GM23338 (cell line): ENCODE data around the gene HPD. TPM values are rescaled to one million over a fixed set of nuclear protein-coding genes. Genes with fewer than 3 reads are reported as not detected.

Experiments
- ATAC-seq: fragments of 200-7000 bp; cut with Tn5 transposase; 3 replicates; pipeline ENCODE4 v1.9.1; 2020
- DNase-seq: peaks from one replicate; pipeline ENCODE4 v3.0.0-alpha.2; 2015; ENCODE audit warnings: low spot score
- H2AFZ ChIP-seq: fragments of 200-600 bp; sonication (generic); 2 replicates; pipeline ENCODE4 v1.8.0; 2016; ENCODE audit warnings: antibody characterized with exemption, mild to moderate bottlenecking, moderate library complexity
- H3F3A ChIP-seq: fragments of 200-600 bp; sonication (generic); replicated peaks from 2 replicates; pipeline ENCODE4 v1.8.0; 2017; ENCODE audit warnings: antibody characterized with exemption, mixed run types, low read depth
- H3K27ac ChIP-seq: fragments of 200-600 bp; sonication (generic); 2 replicates; pipeline ENCODE4 v1.6.1; 2016; ENCODE audit warnings: low read depth
- H3K27me3 ChIP-seq: fragments of 200-600 bp; sonication (generic); 2 replicates; pipeline ENCODE4 v1.8.0; 2016; ENCODE audit warnings: mild to moderate bottlenecking, mixed run types, moderate library complexity; ENCODE audit not compliant: insufficient read depth
- H3K36me3 ChIP-seq: fragments of 200-600 bp; sonication (generic); 2 replicates; pipeline ENCODE4 v1.8.0; 2016; ENCODE audit warnings: mild to moderate bottlenecking; ENCODE audit not compliant: insufficient read depth
- H3K4me1 ChIP-seq: fragments of 200-600 bp; sonication (generic); 2 replicates; pipeline ENCODE4 v1.8.0; 2016; ENCODE audit warnings: mild to moderate bottlenecking, moderate library complexity; ENCODE audit not compliant: insufficient read depth
- H3K4me2 ChIP-seq: fragments of 200-600 bp; sonication (generic); 2 replicates; pipeline ENCODE4 v1.7.1; 2017; ENCODE audit warnings: mixed run types
- H3K4me3 ChIP-seq: fragments of 200-600 bp; sonication (generic); 2 replicates; pipeline ENCODE4 v1.6.1; 2016; ENCODE audit warnings: mixed run types
- H3K79me2 ChIP-seq: fragments of 200-600 bp; sonication (generic); replicated peaks from 2 replicates; pipeline ENCODE4 v1.8.0; 2017; ENCODE audit warnings: mild to moderate bottlenecking; ENCODE audit not compliant: insufficient read depth
- H3K9me2 ChIP-seq: fragments of 200-600 bp; sonication (generic); 2 replicates; pipeline ENCODE4 v1.8.0; 2017; ENCODE audit not compliant: insufficient read depth
- H4K20me1 ChIP-seq: fragments of 200-600 bp; sonication (generic); replicated peaks from 2 replicates; pipeline ENCODE4 v1.8.0; 2017; ENCODE audit warnings: mild to moderate bottlenecking; ENCODE audit not compliant: insufficient read depth
- H3K27ac Mint-ChIP-seq: 2 replicates; pipeline ENCODE4 v1.8.0; 2020; ENCODE audit warnings: inconsistent platforms, mild to moderate bottlenecking, moderate library complexity, mixed read lengths
- H3K27me3 Mint-ChIP-seq: 3 replicates; pipeline ENCODE4 v1.8.0; 2022; ENCODE audit warnings: low read depth, mild to moderate bottlenecking, moderate library complexity, mixed read lengths, inconsistent platforms; ENCODE audit not compliant: insufficient read depth, poor library complexity
- H3K36me3 Mint-ChIP-seq: 3 replicates; pipeline ENCODE4 v1.8.0; 2021; ENCODE audit warnings: low read depth, mild to moderate bottlenecking, inconsistent platforms, moderate library complexity, mixed read lengths
- H3K4me1 Mint-ChIP-seq: 3 replicates; pipeline ENCODE4 v1.8.0; 2020; ENCODE audit warnings: mild to moderate bottlenecking, inconsistent platforms, mixed read lengths
- H3K4me3 Mint-ChIP-seq: 3 replicates; pipeline ENCODE4 v1.8.0; 2021; ENCODE audit warnings: moderate library complexity, mild to moderate bottlenecking, inconsistent platforms, mixed read lengths
- H3K9me3 Mint-ChIP-seq: 3 replicates; pipeline ENCODE4 v1.8.0; 2020; ENCODE audit warnings: moderate library complexity, mild to moderate bottlenecking, inconsistent platforms, mixed read lengths
- CREB1 ChIP-seq: fragments of 250-450 bp; sonication (Bioruptor Pico); IDR thresholded peaks from 2 replicates; pipeline ENCODE4 v1.5.0; 2020; ENCODE audit warnings: low read depth, mild to moderate bottlenecking, moderate library complexity
- EZH2phosphoT487 ChIP-seq: fragments of 200-600 bp; sonication (generic); IDR thresholded peaks from one replicate; pipeline ENCODE4 v1.8.1; 2018; ENCODE audit warnings: antibody characterized with exemption; ENCODE audit not compliant: unreplicated experiment
- JUNB ChIP-seq: IDR thresholded peaks from one replicate; pipeline ENCODE4 v1.6.1; 2016; ENCODE audit warnings: antibody characterized with exemption; ENCODE audit not compliant: unreplicated experiment
- NANOG ChIP-seq: IDR thresholded peaks from 2 replicates; pipeline ENCODE4 v1.6.1; 2016; ENCODE audit warnings: antibody characterized with exemption, borderline replicate concordance
- POLR2AphosphoS5 ChIP-seq: IDR thresholded peaks from 2 replicates; pipeline ENCODE4 v1.6.1; 2016; ENCODE audit warnings: antibody characterized with exemption, low read depth
- STAT1 ChIP-seq: IDR thresholded peaks from one replicate; pipeline ENCODE4 v1.6.1; 2016; ENCODE audit warnings: antibody characterized with exemption; ENCODE audit not compliant: unreplicated experiment
- ZNF114 ChIP-seq: fragments of 250-450 bp; sonication (Bioruptor Pico); IDR thresholded peaks from 2 replicates; pipeline ENCODE4 v1.5.0; 2020; ENCODE audit warnings: mild to moderate bottlenecking, moderate library complexity
- ZNF331 ChIP-seq: fragments of 250-450 bp; sonication (Bioruptor Pico); IDR thresholded peaks from 2 replicates; pipeline ENCODE4 v1.5.0; 2020; ENCODE audit warnings: low read depth, mild to moderate bottlenecking, moderate library complexity
- ZNF462 ChIP-seq: fragments of 250-450 bp; sonication (Bioruptor Pico); IDR thresholded peaks from 2 replicates; pipeline ENCODE4 v1.5.0; 2020; ENCODE audit warnings: mild to moderate bottlenecking, moderate library complexity
- polyA plus RNA-seq: library from polyadenylated mRNA; unstranded; fragments of >200 nt; fragmentation: Nextera tagmentation; extraction: Ambion mirVana; gene quantifications from 2 replicates; pipeline ENCODE4 v1.2.1, GENCODE V29; 2016
- total RNA-seq: library from RNA; depleted of rRNA; stranded (reverse); fragments of >200 nt; shearing (Covaris generic); gene quantifications from 2 replicates; pipeline ENCODE4 v1.2.3, GENCODE V29; 2014
- TF ChIP-seq, protein P1 (sequence below): IDR thresholded peaks from one replicate; pipeline ENCODE4 v1.6.1; 2018; ENCODE audit warnings: antibody characterized with exemption; ENCODE audit not compliant: unreplicated experiment
- TF ChIP-seq, protein P2 (sequence below): IDR thresholded peaks from 2 replicates; pipeline ENCODE4 v1.6.1; 2016; ENCODE audit warnings: antibody characterized with exemption

HPD gene
- total and polyA plus RNA-seq, 2 experiments from 2014 or later, result not detected

GRCh38 chr12:121802843-121803698, 55.6 kb downstream of the HPD start:
- Mint-ChIP-seq H3K27ac (peak overlapping the region; percentile 100), H3K27me3 (peaks cover 29% of the 10 kb centered on the region), H3K4me1 (peaks cover 45% of the 10 kb centered on the region), H3K9me3 (peaks cover 5% of the 10 kb centered on the region; the same call in 1 of the 3 replicates), H3K36me3 (peaks cover 48% of the 10 kb centered on the region), H3K4me3 (peak overlapping the region; percentile 90)
- Histone ChIP-seq H3K4me2 (peak overlapping the region; percentile 82), H4K20me1 (peaks cover 9% of the 10 kb centered on the region; the same call in 1 of the 2 replicates), H3K9me2 (no peaks in the 10 kb centered on the region), H3K79me2 (peaks cover 62% of the 10 kb centered on the region), H3K36me3 (no peaks in the 10 kb centered on the region), H2AFZ (no peak overlapping the region), H3K27me3 (no peaks in the 10 kb centered on the region), H3K4me3 (peak overlapping the region; percentile 59), H3K27ac (peak overlapping the region; percentile 99), H3F3A (peaks cover 13% of the 10 kb centered on the region; the same call in 1 of the 2 replicates), H3K4me1 (peaks cover 31% of the 10 kb centered on the region)
- ATAC-seq (peak; percentile 36), DNase-seq (peak; percentile 93)
- no peak for TF ChIP-seq EZH2phosphoT487
- no peak for TF ChIP-seq ZNF331 (CRISPR knock-in tag)
- TF ChIP-seq NANOG, result no peak
- TF ChIP-seq, protein P1, sequence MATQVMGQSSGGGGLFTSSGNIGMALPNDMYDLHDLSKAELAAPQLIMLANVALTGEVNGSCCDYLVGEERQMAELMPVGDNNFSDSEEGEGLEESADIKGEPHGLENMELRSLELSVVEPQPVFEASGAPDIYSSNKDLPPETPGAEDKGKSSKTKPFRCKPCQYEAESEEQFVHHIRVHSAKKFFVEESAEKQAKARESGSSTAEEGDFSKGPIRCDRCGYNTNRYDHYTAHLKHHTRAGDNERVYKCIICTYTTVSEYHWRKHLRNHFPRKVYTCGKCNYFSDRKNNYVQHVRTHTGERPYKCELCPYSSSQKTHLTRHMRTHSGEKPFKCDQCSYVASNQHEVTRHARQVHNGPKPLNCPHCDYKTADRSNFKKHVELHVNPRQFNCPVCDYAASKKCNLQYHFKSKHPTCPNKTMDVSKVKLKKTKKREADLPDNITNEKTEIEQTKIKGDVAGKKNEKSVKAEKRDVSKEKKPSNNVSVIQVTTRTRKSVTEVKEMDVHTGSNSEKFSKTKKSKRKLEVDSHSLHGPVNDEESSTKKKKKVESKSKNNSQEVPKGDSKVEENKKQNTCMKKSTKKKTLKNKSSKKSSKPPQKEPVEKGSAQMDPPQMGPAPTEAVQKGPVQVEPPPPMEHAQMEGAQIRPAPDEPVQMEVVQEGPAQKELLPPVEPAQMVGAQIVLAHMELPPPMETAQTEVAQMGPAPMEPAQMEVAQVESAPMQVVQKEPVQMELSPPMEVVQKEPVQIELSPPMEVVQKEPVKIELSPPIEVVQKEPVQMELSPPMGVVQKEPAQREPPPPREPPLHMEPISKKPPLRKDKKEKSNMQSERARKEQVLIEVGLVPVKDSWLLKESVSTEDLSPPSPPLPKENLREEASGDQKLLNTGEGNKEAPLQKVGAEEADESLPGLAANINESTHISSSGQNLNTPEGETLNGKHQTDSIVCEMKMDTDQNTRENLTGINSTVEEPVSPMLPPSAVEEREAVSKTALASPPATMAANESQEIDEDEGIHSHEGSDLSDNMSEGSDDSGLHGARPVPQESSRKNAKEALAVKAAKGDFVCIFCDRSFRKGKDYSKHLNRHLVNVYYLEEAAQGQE, result no peak
- TF ChIP-seq JUNB, result no peak
- TF ChIP-seq POLR2AphosphoS5, result peak; percentile 91
- TF ChIP-seq STAT1, result no peak
- 0 out of 2 replicates have a peak, but pooled peaks have one; percentile 31 for TF ChIP-seq CREB1 (CRISPR knock-in tag)
- no peak for TF ChIP-seq ZNF114 (CRISPR knock-in tag)
- no peak for TF ChIP-seq ZNF462 (CRISPR knock-in tag)
- TF ChIP-seq, protein P2, sequence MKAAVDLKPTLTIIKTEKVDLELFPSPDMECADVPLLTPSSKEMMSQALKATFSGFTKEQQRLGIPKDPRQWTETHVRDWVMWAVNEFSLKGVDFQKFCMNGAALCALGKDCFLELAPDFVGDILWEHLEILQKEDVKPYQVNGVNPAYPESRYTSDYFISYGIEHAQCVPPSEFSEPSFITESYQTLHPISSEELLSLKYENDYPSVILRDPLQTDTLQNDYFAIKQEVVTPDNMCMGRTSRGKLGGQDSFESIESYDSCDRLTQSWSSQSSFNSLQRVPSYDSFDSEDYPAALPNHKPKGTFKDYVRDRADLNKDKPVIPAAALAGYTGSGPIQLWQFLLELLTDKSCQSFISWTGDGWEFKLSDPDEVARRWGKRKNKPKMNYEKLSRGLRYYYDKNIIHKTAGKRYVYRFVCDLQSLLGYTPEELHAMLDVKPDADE, result peak; percentile 50; the same call in 1 of the 2 replicates
